ENCODE measurements around the gene GRM7.

- no peak for TF ChIP-seq CTCF (IDR thresholded peaks at IDR 0.05; ENCODE audit: poor library complexity, severe bottlenecking)
- no peak for TF ChIP-seq EZH2 (IDR thresholded peaks at IDR 0.05; ENCODE audit: borderline replicate concordance, insufficient read depth, low read length, poor library complexity, severe bottlenecking)
- TF ChIP-seq EP300 (conservative IDR thresholded peaks at IDR 0.05; ENCODE audit: poor library complexity, severe bottlenecking), result no peak
- no peak for TF ChIP-seq REST (IDR thresholded peaks at IDR 0.05; ENCODE audit: borderline replicate concordance)
- TF ChIP-seq POLR2AphosphoS5 (IDR thresholded peaks at IDR 0.05), result no peak
- TF ChIP-seq TAF1 (IDR thresholded peaks at IDR 0.05; ENCODE audit: low read depth), result no peak
These were observed 33.5 kb upstream of the GRM7 start for GRCh38 chr3:6827453-6827852.
